ENCODE measurements around the gene LPIN1.

LPIN1 gene

DNA sequence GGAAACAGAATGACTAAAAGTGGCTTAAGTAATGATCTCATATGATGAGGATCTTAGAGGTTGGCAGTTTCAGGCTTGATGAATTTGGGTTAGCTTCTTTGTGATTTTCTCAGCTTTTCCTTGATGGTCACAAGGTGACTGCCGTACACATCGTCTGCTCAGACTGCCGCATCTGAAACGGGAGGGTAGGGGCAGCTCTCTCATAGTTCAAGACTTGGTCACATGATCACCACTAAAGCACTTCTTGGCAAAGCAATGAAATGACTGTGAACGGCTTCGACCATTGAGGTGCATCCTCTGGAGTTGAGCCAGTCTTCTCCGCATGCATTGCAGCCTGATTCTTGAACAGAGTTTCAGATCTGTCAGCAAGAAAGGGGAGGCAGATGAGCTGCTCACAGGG is 43.8 kb downstream of the LPIN1 start:
- no peak for TF ChIP-seq ZFX (IDR thresholded peaks at IDR 0.05)
- TF ChIP-seq, protein P1, sequence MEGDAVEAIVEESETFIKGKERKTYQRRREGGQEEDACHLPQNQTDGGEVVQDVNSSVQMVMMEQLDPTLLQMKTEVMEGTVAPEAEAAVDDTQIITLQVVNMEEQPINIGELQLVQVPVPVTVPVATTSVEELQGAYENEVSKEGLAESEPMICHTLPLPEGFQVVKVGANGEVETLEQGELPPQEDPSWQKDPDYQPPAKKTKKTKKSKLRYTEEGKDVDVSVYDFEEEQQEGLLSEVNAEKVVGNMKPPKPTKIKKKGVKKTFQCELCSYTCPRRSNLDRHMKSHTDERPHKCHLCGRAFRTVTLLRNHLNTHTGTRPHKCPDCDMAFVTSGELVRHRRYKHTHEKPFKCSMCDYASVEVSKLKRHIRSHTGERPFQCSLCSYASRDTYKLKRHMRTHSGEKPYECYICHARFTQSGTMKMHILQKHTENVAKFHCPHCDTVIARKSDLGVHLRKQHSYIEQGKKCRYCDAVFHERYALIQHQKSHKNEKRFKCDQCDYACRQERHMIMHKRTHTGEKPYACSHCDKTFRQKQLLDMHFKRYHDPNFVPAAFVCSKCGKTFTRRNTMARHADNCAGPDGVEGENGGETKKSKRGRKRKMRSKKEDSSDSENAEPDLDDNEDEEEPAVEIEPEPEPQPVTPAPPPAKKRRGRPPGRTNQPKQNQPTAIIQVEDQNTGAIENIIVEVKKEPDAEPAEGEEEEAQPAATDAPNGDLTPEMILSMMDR (conservative IDR thresholded peaks at IDR 0.05), result no peak
- no peak overlapping the region for H3K27ac ChIP-seq

DNA sequence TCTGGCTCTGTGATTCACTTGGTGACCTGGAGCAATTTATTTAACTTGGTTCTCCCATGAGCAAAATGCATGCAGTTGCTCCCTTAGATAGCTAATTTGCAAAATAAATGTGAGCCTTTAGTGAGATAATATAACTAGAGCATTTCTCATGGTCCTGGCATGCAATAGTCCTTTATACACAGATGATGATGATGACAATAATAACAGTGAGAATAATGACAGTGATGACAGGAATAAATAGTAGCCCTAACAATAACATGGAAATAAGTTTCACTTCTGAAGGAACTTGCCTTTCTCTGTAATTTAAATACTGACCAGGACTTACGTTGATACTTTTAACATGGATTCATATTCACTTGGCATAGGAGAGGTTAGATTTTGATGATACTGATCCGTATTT is 49.2 kb downstream of the LPIN1 start:
- TF ChIP-seq, protein P1 (conservative IDR thresholded peaks at IDR 0.05), result no peak
- no peak for TF ChIP-seq ZFX (IDR thresholded peaks at IDR 0.05)
- H3K27ac ChIP-seq, result no peak overlapping the region

DNA sequence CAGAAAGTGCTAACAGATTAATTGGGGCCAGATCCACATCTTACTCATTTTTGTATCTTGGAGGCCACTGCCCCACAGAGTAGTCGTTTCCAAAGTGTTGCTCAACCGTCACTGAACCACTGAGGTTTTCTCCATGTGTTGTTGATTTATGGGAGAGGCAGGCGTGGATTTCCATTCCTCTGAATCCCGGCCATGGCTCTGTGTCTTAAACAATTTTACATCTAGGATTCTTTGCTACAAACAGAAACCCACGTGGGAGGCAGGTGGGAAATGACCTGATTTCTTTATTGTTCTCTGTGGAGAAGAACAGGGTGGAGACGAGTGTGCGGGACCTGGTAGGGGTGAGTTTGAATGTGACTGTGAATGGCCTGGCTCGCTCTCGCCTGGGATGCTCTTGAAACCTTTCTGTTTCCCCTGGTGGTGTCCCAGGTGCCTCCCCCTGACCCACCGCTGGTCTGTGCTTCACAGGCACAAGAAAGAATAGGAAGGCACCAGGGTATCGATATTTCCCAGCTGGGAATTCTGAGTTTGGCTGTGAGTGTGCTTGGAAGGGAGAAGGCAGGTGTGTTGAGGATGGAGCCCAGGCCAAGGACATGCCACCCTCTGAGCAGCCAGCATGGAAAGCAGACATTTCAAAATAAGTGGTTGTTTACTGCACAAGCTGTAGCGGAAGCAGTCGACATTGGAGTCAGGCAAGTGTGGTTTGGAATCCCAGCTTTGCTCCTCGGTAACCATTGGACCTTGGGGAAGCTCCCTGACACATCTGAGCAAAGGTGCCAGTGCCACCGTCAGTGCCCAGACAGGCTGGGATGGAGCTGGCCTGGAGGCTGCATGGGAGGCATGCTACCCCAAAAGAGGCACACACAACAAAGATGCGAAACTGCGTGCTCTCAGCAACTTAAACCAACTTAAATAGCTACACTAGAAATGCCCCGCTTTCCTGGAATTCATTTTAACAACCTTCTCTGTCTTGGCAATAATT is 50.0 kb downstream of the LPIN1 start:
- TF ChIP-seq, protein P1 (conservative IDR thresholded peaks at IDR 0.05), result no peak
- no peak for TF ChIP-seq ZFX (IDR thresholded peaks at IDR 0.05)
- H3K27ac ChIP-seq, result no peak overlapping the region

DNA sequence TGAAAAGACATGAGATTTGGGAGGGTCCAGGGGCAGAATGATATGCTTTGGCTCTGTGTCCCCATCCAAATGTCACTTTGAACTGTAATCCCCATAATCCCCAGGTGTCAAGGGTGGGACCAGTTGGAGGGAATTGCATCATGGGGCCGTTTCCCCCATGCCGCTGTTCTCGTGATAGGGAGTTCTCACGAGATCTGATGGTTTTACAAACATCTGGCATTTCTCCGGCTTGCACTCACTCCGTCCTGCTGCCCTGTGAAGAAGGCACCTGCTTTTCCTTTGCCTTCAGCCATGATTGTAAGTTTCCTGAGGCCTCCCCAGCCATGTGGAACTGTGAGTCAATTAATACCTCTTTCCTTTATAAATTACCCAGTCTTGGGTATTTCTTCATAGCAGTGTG is 51.4 kb downstream of the LPIN1 start:
- H3K27ac ChIP-seq, result no peak overlapping the region
- TF ChIP-seq, protein P1 (conservative IDR thresholded peaks at IDR 0.05), result no peak
- TF ChIP-seq ZFX (IDR thresholded peaks at IDR 0.05), result no peak

DNA sequence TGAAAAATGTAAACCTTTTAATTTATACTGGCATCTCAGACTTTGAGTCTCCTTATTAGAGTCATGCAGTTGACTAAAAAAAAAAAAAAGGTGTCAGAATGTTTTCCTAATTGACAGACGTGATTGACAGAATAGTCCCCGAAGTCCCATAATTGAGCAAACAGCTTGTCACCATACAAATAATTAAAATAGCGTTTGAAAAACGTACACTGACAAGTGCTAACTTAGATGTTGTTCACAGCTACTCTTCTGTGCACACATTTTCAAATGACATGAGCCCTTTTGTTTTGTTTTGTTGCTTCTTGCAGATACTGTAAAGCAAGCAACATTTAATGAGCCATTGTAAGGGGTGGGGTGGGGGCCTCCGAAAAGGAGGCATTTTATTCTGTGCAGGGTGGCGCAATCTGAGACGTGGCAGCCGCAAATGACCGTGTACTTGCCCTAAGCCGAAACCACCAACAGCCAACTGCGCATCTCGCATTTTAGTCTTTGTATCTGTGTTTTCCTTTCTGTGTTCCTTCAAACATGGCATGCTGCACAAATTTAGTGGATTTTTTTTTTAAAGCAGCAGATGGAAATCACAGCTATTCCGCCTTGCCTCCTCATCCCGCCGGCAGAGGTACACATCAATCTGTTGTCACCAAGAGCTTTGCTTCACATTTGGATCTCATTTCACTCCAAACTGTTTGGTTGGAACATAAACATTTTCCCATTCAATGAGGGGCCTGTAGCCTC is 52.4 kb downstream of the LPIN1 start:
- TF ChIP-seq, protein P1 (conservative IDR thresholded peaks at IDR 0.05), result no peak
- TF ChIP-seq ZFX (IDR thresholded peaks at IDR 0.05), result no peak
- H3K27ac ChIP-seq, result no peak overlapping the region

DNA sequence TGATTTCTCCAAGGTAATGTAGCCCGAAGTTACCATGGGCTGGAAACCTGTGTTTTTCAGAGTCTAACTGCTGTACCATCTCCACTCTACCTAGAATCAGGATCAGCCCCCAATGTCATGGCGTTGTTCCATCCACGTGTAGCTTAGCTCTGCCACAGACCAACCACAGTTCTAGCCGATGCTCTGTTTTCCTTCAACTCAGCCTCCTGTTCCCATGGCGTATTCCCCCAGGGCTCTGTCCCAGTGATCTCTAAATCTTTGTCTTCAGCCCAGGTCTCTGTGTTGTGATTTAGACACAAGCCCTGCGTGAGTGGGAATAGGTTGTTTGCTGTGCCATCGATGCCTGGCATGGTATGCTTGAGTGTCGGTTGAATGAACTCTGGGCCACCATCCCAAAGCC is 53.4 kb downstream of the LPIN1 start:
- H3K27ac ChIP-seq, result no peak overlapping the region
- TF ChIP-seq, protein P1 (conservative IDR thresholded peaks at IDR 0.05), result no peak
- TF ChIP-seq ZFX (IDR thresholded peaks at IDR 0.05), result no peak

DNA sequence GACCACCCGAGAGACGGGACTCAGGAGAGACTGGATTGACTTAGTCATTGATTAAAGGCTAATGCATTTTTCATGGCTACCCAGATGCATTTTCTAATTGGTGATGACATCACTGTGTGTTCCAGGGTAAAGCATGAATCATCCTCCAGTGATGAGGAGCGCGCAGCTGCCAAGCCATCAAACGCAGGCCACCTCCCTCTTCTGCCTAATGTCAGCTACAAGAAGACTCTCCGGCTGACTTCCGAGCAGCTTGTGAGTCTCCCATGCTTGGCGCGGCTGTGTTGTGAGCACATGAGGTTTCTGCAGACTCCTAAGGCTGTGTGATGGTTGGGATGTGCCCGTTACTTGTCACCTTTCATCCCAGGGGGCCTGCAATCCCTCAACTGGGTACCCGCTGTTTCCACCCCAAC is 56.4 kb downstream of the LPIN1 start:
- no peak overlapping the region for H3K27ac ChIP-seq
- no peak for TF ChIP-seq ZFX (IDR thresholded peaks at IDR 0.05)
- TF ChIP-seq, protein P1 (conservative IDR thresholded peaks at IDR 0.05), result no peak
